ENCODE measurements around the gene HS6ST1. TPM values are rescaled to one million over a fixed set of nuclear protein-coding genes. Genes with fewer than 3 reads are reported as not detected.
A peak's percentile ranks its signal among the peaks of the same experiment; 100 is the strongest.

Gene HS6ST1
- total RNA-seq, 3 donors from 2014 or later, result 15.7 to 38.6 (median 29.8) TPM

- H3K27me3 ChIP-seq, result no peaks in the 10 kb centered on the region
- DNase-seq (ENCODE audit: low spot score in 2 of 2), result peak; percentile 14 to 63
- peak overlapping the region in 2 of 3 donors; percentile 85 to 98 for H3K4me3 ChIP-seq
- intact Hi-C loops (cut with DNase I; ENCODE audit: low total_unique reads), result loop anchor here (1.0 kb wide), 1 partner anchor 82 kb away; no protein-coding TSS in a partner anchor
- TF ChIP-seq POLR2AphosphoS5 (IDR thresholded peaks at IDR 0.05) (no peak), POLR2A (IDR thresholded peaks at IDR 0.05) (no peak)
- TF ChIP-seq, protein P1, sequence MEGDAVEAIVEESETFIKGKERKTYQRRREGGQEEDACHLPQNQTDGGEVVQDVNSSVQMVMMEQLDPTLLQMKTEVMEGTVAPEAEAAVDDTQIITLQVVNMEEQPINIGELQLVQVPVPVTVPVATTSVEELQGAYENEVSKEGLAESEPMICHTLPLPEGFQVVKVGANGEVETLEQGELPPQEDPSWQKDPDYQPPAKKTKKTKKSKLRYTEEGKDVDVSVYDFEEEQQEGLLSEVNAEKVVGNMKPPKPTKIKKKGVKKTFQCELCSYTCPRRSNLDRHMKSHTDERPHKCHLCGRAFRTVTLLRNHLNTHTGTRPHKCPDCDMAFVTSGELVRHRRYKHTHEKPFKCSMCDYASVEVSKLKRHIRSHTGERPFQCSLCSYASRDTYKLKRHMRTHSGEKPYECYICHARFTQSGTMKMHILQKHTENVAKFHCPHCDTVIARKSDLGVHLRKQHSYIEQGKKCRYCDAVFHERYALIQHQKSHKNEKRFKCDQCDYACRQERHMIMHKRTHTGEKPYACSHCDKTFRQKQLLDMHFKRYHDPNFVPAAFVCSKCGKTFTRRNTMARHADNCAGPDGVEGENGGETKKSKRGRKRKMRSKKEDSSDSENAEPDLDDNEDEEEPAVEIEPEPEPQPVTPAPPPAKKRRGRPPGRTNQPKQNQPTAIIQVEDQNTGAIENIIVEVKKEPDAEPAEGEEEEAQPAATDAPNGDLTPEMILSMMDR (IDR thresholded peaks at IDR 0.05), result no peak
- no peaks in the 10 kb centered on the region for H3K36me3 ChIP-seq
- H3K9me3 ChIP-seq, result no peaks in the 10 kb centered on the region
- peaks cover 14 to 27% of the 10 kb centered on the region in 2 donors for H3K4me1 ChIP-seq
- no peak overlapping the region for H3K27ac ChIP-seq
Measured at GRCh38 chr2:128314348-128315121, 4.1 kb downstream of the HS6ST1 start.

GRCh38 chr2:128313931-128314347 is 4.7 kb downstream of the HS6ST1 start:
- TF ChIP-seq POLR2AphosphoS5 (IDR thresholded peaks at IDR 0.05) (no peak), POLR2A (IDR thresholded peaks at IDR 0.05) (no peak)
- TF ChIP-seq, protein P1 (IDR thresholded peaks at IDR 0.05), result no peak
- H3K27me3 ChIP-seq, result no peaks in the 10 kb centered on the region
- no peaks in the 10 kb centered on the region for H3K36me3 ChIP-seq
- peaks cover 15 to 24% of the 10 kb centered on the region in 2 donors for H3K4me1 ChIP-seq
- intact Hi-C loops (cut with DNase I; ENCODE audit: low total_unique reads), result loop anchor here (1.0 kb wide), 1 partner anchor 82 kb away; no protein-coding TSS in a partner anchor
- H3K4me3 ChIP-seq, result peak overlapping the region in 1 of 3 donors; percentile 85
- H3K27ac ChIP-seq, result peak overlapping the region in 1 of 2 donors; percentile 21
- H3K9me3 ChIP-seq, result no peaks in the 10 kb centered on the region
- DNase-seq (ENCODE audit: low spot score in 2 of 2), result peak in 1 of 2 donors; percentile 21

- TF ChIP-seq, protein P1 (IDR thresholded peaks at IDR 0.05), result peak in 1 of 3 donors; percentile 29
- no peak for TF ChIP-seq POLR2A (IDR thresholded peaks at IDR 0.05)
- H3K27me3 ChIP-seq, result no peaks in the 10 kb centered on the region
- H3K4me1 ChIP-seq, result peaks cover 22 to 25% of the 10 kb centered on the region in 2 donors
- DNase-seq (ENCODE audit: low spot score in 2 of 2), result peak; percentile 20 to 51
- H3K27ac ChIP-seq, result peak overlapping the region in 1 of 2 donors; percentile 21
- H3K9me3 ChIP-seq, result no peaks in the 10 kb centered on the region
- intact Hi-C loops (cut with DNase I; ENCODE audit: low total_unique reads), result no loop called here
- peak overlapping the region in 1 of 3 donors; percentile 2 for H3K4me3 ChIP-seq
- H3K36me3 ChIP-seq, result no peaks in the 10 kb centered on the region
Measured at GRCh38 chr2:128313091-128313836, 5.4 kb downstream of the HS6ST1 start.

DNA sequence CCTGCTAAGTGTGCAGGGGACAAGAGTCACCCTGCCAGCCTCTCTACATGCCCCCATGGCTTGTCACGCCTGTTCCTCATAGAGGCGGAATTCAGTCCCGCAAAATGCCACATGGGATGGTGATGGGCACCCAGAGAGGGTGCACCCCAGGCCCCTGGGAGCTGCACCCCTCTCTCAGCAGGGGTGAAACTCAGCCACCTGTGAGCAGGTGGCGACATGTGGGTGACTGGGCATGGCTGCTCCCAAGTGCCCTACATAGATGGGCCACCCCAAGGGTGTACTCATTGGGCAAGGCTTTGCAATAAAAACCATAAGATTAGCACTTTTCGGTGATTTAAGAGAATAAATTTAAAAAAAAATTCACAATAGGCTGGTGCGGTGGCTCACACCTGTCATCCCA is 6.3 kb downstream of the HS6ST1 start:
- Histone ChIP-seq H3K4me1 (peaks cover 29 to 34% of the 10 kb centered on the region in 2 donors), H3K27me3 (no peaks in the 10 kb centered on the region), H3K9me3 (no peaks in the 10 kb centered on the region), H3K36me3 (no peaks in the 10 kb centered on the region), H3K4me3 (no peak overlapping the region), H3K27ac (no peak overlapping the region)
- TF ChIP-seq POLR2AphosphoS5 (IDR thresholded peaks at IDR 0.05), result no peak
- no peak for TF ChIP-seq POLR2A (IDR thresholded peaks at IDR 0.05)
- TF ChIP-seq, protein P1 (IDR thresholded peaks at IDR 0.05), result no peak
- intact Hi-C loops (cut with DNase I; ENCODE audit: low total_unique reads), result no loop called here
- DNase-seq (ENCODE audit: low spot score in 2 of 2), result peak in 1 of 2 donors; percentile 14
